Measurements from ENCODE around the gene NAT8L. TPM values are rescaled to one million over a fixed set of nuclear protein-coding genes. Genes with fewer than 3 reads are reported as not detected.
"Not testable (repeated sequence)": the region's sequence is repeated elsewhere in the genome, so short reads cannot be mapped to it uniquely, and the experiment has no call there.

The NAT8L gene, protein sequence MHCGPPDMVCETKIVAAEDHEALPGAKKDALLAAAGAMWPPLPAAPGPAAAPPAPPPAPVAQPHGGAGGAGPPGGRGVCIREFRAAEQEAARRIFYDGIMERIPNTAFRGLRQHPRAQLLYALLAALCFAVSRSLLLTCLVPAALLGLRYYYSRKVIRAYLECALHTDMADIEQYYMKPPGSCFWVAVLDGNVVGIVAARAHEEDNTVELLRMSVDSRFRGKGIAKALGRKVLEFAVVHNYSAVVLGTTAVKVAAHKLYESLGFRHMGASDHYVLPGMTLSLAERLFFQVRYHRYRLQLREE
- total RNA-seq (1 to 10 TPM; 3.4 to 7.2 (median 4.8) TPM), polyA plus RNA-seq (1 to 10 TPM in 2 of 3 donors, under 1 TPM in 1; 0.72 to 1.7 (median 1.5) TPM)
- long read RNA-seq, donor 1, full-length matches to known transcripts, result 1 of 11 reads
- long read RNA-seq, donor 1, partial matches to known transcripts, result 0 of 11 reads
- long read RNA-seq, donor 1, other reads (novel, unspliced or antisense), result 10 of 11 reads
- long read RNA-seq, donor 2, full-length matches to known transcripts, result 8 of 34 reads
- long read RNA-seq, donor 2, partial matches to known transcripts, result 0 of 34 reads
- long read RNA-seq, donor 2, other reads (novel, unspliced or antisense), result 26 of 34 reads

DNA sequence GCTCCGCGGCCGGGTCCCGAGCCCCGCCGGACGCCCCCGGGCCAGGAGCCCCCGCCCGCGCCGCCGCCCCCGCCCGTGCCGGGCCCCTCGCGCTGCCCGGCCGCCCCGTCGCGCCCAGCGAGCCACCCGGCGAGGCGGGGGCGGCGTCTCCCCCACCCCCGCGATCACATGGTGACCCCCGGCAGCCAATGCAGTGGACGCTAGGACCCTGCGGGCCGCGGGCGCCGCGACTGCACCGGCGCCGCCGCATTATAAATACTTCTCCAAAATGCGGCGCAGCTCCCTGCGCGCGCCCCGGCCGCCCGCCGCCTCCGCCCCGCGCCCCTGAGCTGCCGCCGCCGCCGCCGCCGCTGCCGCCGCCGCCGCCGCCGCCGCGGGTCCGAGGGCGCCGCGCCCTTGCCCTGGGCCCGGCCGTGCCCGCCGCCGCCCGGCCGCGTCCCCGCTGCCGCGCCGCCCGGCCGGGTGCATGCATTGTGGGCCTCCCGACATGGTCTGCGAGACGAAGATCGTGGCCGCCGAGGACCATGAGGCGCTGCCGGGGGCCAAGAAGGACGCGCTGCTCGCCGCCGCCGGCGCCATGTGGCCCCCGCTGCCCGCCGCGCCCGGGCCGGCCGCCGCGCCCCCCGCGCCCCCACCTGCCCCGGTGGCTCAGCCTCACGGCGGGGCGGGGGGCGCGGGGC is at the start of gene NAT8L:
Gene NAT8L (plus strand): TSS at position 282 of the 680 bp plus-strand sequence. CDS start 185 bp downstream, at position 467.
- Histone ChIP-seq H3K9me3 (no peaks in the 10 kb centered on the region), H3K27ac (no peak within 1 kb of the TSS), H3K27me3 (ENCODE audit: insufficient read depth in 3 of 3, low read length in 2 of 3) (peaks cover 0 to 29% (median 12%) of the 10 kb centered on the region in 3 donors), H3K36me3 (ENCODE audit: insufficient read depth in 1 of 2, low read depth in 1 of 2) (no peaks in the 10 kb centered on the region), H3K4me1 (peaks cover 4% of the 10 kb centered on the region), H3K4me3 (peak within 1 kb of the TSS; percentile 63)
- peak; percentile 34 to 83 (median 66) for ATAC-seq
- TF ChIP-seq, protein P1, sequence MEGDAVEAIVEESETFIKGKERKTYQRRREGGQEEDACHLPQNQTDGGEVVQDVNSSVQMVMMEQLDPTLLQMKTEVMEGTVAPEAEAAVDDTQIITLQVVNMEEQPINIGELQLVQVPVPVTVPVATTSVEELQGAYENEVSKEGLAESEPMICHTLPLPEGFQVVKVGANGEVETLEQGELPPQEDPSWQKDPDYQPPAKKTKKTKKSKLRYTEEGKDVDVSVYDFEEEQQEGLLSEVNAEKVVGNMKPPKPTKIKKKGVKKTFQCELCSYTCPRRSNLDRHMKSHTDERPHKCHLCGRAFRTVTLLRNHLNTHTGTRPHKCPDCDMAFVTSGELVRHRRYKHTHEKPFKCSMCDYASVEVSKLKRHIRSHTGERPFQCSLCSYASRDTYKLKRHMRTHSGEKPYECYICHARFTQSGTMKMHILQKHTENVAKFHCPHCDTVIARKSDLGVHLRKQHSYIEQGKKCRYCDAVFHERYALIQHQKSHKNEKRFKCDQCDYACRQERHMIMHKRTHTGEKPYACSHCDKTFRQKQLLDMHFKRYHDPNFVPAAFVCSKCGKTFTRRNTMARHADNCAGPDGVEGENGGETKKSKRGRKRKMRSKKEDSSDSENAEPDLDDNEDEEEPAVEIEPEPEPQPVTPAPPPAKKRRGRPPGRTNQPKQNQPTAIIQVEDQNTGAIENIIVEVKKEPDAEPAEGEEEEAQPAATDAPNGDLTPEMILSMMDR (IDR thresholded peaks at IDR 0.05), result no peak
- intact Hi-C loops (cut with DNase I), result no loop called here
- WGBS, 3 donors, result 0 to 1% (median 0%) methylated on average over 7 to 119 of the region's 119 CpGs
- peak; percentile 50 to 69 for DNase-seq

DNA sequence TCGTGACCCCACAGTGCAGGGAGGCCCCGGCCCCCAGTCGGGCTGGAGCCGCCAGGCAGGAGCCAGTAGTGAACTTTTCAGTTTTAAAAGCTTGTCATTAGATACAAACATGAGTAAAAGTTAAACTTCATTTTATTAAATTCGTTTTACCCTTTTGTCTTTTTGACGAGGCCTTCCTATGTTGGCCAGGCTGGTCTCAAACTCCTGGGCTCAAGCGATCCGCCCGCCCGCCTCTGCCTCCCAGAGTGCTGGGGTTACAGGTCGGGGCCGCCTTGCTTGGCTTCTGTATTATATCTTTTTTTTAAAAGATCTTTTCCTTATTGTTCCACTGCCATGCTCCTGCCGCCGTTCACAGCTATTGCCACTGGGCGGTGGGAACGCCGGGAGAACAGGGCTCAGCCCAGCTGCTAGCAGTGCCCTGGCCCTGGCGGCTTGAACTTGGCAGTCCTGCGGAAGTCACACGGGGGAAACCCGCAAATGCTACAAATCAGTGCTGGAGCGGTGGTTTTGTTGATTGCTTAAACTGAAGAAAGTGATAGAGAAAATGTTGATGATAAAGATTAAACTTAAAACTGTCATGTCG is 49.4 kb upstream of the NAT8L start:
- 6% methylated on average over 23 of the region's 23 CpGs for WGBS, 3 donors
- ATAC-seq, result peak; percentile 65 to 74 (median 72)
- TF ChIP-seq, protein P1 (IDR thresholded peaks at IDR 0.05), result peak; percentile 39
- H3K9me3 ChIP-seq, result no peaks in the 10 kb centered on the region
- intact Hi-C loops (cut with DNase I), result no loop called here
- H3K27ac ChIP-seq, result peak overlapping the region; percentile 100
- H3K27me3 ChIP-seq (ENCODE audit: insufficient read depth in 3 of 3, low read length in 2 of 3), result no peaks in the 10 kb centered on the region
- peaks cover 14% of the 10 kb centered on the region for H3K4me1 ChIP-seq
- H3K4me3 ChIP-seq, result peak overlapping the region; percentile 96
- H3K36me3 ChIP-seq (ENCODE audit: insufficient read depth in 1 of 2, low read depth in 1 of 2), result peaks cover 4 to 23% of the 10 kb centered on the region in 2 donors
- peak; percentile 67 to 85 for DNase-seq

DNA sequence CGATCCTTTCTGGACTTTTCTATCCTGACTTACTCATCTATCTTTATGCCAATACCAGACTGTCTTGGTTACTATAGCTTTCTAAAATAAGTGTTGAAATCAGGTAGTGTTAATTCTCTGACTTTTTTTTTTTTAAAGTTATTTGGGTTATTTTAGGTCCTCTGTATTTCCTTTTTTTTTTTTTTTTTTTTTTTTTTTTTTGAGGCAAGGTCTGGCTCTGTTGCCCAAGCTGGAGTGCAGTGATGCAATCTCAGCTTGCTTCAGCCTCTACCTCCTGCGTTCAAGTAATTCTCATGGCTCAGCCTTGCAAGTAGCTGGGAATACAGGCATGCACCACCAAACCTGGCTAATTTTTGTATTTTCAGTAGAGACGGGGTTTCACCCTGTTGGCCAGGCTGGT is 47.5 kb upstream of the NAT8L start:
- TF ChIP-seq, protein P1 (IDR thresholded peaks at IDR 0.05), result no peak
- no peaks in the 10 kb centered on the region for H3K27me3 ChIP-seq (ENCODE audit: insufficient read depth in 3 of 3, low read length in 2 of 3)
- H3K4me3 ChIP-seq, result no peak overlapping the region
- WGBS, 3 donors, result 84 to 90% (median 87%) methylated on average over 3 of the region's 3 CpGs
- no peak for ATAC-seq
- intact Hi-C loops (cut with DNase I), result no loop called here
- peaks cover 0 to 8% of the 10 kb centered on the region in 2 donors for H3K36me3 ChIP-seq (ENCODE audit: insufficient read depth in 1 of 2, low read depth in 1 of 2)
- no peaks in the 10 kb centered on the region for H3K9me3 ChIP-seq
- H3K27ac ChIP-seq, result no peak overlapping the region
- H3K4me1 ChIP-seq, result peaks cover 12% of the 10 kb centered on the region
- no peak for DNase-seq

DNA sequence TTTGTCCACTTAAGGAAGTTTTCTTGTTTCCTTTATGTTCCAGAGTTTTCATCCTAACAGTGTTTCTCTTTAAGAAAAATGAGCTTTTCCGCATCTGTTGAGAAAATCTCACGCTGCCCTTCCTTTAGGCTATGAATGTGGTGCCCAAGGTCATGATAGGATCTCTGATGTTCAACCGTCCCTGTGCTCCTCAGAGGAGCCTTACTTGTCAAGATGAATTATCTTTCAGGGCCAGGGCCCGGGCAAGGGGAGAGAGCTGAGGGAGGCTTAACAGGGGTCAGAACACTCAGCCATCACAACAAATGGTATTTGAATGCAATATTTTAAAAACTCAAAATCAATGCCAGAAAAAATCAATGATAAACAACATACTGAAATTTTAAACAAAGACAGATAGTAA is 44.1 kb upstream of the NAT8L start:
- WGBS, 3 donors, result 66 to 82% (median 78%) methylated on average over 4 of the region's 4 CpGs
- intact Hi-C loops (cut with DNase I), result no loop called here

DNA sequence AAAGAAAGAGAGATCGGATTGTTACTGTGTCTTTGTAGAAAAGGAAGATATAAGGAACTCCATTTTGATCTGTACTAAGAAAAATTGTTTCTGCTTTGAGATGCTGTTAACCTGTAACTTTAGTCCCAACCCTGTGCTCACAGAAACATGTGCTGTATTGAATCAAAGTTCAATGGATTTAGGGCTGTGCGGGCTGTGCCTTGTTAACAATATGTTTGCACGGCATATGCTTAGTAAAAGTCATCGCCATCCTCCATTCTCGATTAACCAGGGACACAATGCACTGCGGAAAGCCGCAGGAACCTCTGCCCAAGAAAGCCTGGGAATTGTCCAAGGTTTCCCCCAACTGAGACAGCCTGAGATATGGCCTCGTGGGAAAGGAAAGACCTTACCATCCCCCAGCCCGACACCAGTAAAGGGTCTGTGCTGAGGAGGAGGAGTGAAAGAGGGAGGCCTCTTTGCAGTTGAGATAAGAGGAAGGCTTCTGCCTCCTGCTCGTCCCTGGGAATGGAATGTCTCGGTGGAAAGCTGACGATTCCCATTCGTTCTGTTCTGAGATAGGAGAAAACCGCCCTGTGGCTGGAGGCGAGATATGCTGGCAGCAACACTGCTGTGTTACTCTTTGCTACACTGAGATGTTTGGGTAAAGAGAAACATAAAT is 37.6 kb upstream of the NAT8L start:
- H3K4me3 ChIP-seq; H3K4me1 ChIP-seq; DNase-seq; H3K27ac ChIP-seq; H3K36me3 ChIP-seq (ENCODE audit: insufficient read depth in 1 of 2, low read depth in 1 of 2); H3K9me3 ChIP-seq; ATAC-seq; intact Hi-C loops (cut with DNase I): not testable (repeated sequence)
- H3K27me3 ChIP-seq (ENCODE audit: insufficient read depth in 3 of 3, low read length in 2 of 3), result peaks cover 0 to 10% (median 6%) of the 10 kb centered on the region in 3 donors
- WGBS, 3 donors, result 36 to 45% (median 41%) methylated on average over 15 of the region's 15 CpGs

More for the DNA sequence above, 44.1 kb upstream of the NAT8L start:
- Histone ChIP-seq H3K9me3 (no peaks in the 10 kb centered on the region), H3K27ac (no peak overlapping the region), H3K4me1 (no peaks in the 10 kb centered on the region), H3K27me3 (ENCODE audit: insufficient read depth in 3 of 3, low read length in 2 of 3) (peaks cover 0 to 5% (median 0%) of the 10 kb centered on the region in 3 donors), H3K4me3 (no peak overlapping the region), H3K36me3 (ENCODE audit: insufficient read depth in 1 of 2, low read depth in 1 of 2) (no peaks in the 10 kb centered on the region)
- ATAC-seq (no peak), DNase-seq (no peak)
- TF ChIP-seq, protein P1 (IDR thresholded peaks at IDR 0.05), result no peak
